Upper lobe of right lung (tissue), 1 donor: ENCODE data around the gene RALGPS1. TPM values are rescaled to one million over a fixed set of nuclear protein-coding genes. Genes with fewer than 3 reads are reported as not detected.

Source experiments
- ATAC-seq: fragments of 200-7000 bp; cut with Tn5 transposase; one replicate; pipeline ENCODE4 v1.9.1; 2020; ENCODE audit warnings: mild to moderate bottlenecking, moderate library complexity
- DNase-seq: peaks from one replicate; pipeline ENCODE4 v3.0.0-alpha.2; 2020
- H3K27ac ChIP-seq: fragments of 200-600 bp; one replicate; pipeline ENCODE4 v1.8.0; 2022
- H3K27me3 ChIP-seq: fragments of 200-600 bp; one replicate; pipeline ENCODE4 v1.8.0; 2022; ENCODE audit warnings: mild to moderate bottlenecking
- H3K36me3 ChIP-seq: fragments of 200-600 bp; one replicate; pipeline ENCODE4 v1.8.0; 2022
- H3K4me1 ChIP-seq: fragments of 200-600 bp; one replicate; pipeline ENCODE4 v1.8.0; 2022
- H3K4me3 ChIP-seq: fragments of 200-600 bp; one replicate; pipeline ENCODE4 v1.8.0; 2022; ENCODE audit warnings: mild to moderate bottlenecking
- H3K9me3 ChIP-seq: fragments of 200-600 bp; one replicate; pipeline ENCODE4 v1.8.0; 2022
- CTCF ChIP-seq: fragments of 200-600 bp; IDR thresholded peaks from one replicate; pipeline ENCODE4 v1.8.0; 2022; ENCODE audit warnings: antibody characterized with exemption
- intact Hi-C: fragments of 100-400 bp; cut with DNase I; formaldehyde crosslinking; loops from one replicate; pipeline ENCODE4 v1.11.0; 2022
- total RNA-seq: library from RNA; stranded (reverse); fragmentation: NEBNext Ultra II Directional; extraction: Animal tissue kit (Norgen Biotek cat#: 25700); gene quantifications from one replicate; pipeline ENCODE4 v1.2.1, GENCODE V29; 2021
- donor health status: DM: no; HTN: yes; CAD: no; lungs with severe emphysema.

RALGPS1 gene
- total RNA-seq, 1 donor from 2014 or later: 15.9 TPM

- Histone ChIP-seq H3K36me3 (no peaks in the 10 kb centered on the region), H3K9me3 (no peaks in the 10 kb centered on the region), H3K4me3 (no peak overlapping the region), H3K27me3 (no peaks in the 10 kb centered on the region), H3K4me1 (peaks cover 6% of the 10 kb centered on the region), H3K27ac (no peak overlapping the region)
- no peak for TF ChIP-seq CTCF
- ATAC-seq: no peak
- DNase-seq: no peak
- intact Hi-C loops: no loop called here
Observed at GRCh38 chr9:126919193-126919592, 4.6 kb downstream of the RALGPS1 start.

GRCh38 chr9:126925876-126926275 lies 11.3 kb downstream of the RALGPS1 start:
- no peak for TF ChIP-seq CTCF
- H3K36me3 ChIP-seq: no peaks in the 10 kb centered on the region
- H3K27me3 ChIP-seq: no peaks in the 10 kb centered on the region
- intact Hi-C loops: no loop called here
- no peak for ATAC-seq
- H3K4me3 ChIP-seq: no peak overlapping the region
- no peak for DNase-seq
- H3K9me3 ChIP-seq: no peaks in the 10 kb centered on the region
- no peaks in the 10 kb centered on the region for H3K4me1 ChIP-seq
- H3K27ac ChIP-seq: no peak overlapping the region

- Histone ChIP-seq H3K4me1 (no peaks in the 10 kb centered on the region), H3K27me3 (no peaks in the 10 kb centered on the region), H3K4me3 (no peak overlapping the region), H3K36me3 (no peaks in the 10 kb centered on the region), H3K9me3 (no peaks in the 10 kb centered on the region), H3K27ac (no peak overlapping the region)
- no peak for ATAC-seq
- intact Hi-C loops: no loop called here
- no peak for TF ChIP-seq CTCF
- DNase-seq: no peak
Observed at GRCh38 chr9:126926364-126926763, 11.8 kb downstream of the RALGPS1 start.

GRCh38 chr9:126927419-126927818 lies 12.8 kb downstream of the RALGPS1 start:
- no peaks in the 10 kb centered on the region for H3K36me3 ChIP-seq
- H3K27ac ChIP-seq: no peak overlapping the region
- H3K27me3 ChIP-seq: no peaks in the 10 kb centered on the region
- TF ChIP-seq CTCF: no peak
- intact Hi-C loops: no loop called here
- no peak overlapping the region for H3K4me3 ChIP-seq
- H3K9me3 ChIP-seq: no peaks in the 10 kb centered on the region
- ATAC-seq: no peak
- DNase-seq: no peak
- no peaks in the 10 kb centered on the region for H3K4me1 ChIP-seq

- no peak for DNase-seq
- Histone ChIP-seq H3K4me3 (no peak overlapping the region), H3K4me1 (no peaks in the 10 kb centered on the region), H3K27me3 (no peaks in the 10 kb centered on the region), H3K27ac (no peak overlapping the region), H3K9me3 (no peaks in the 10 kb centered on the region), H3K36me3 (no peaks in the 10 kb centered on the region)
- ATAC-seq: no peak
- TF ChIP-seq CTCF: no peak
- intact Hi-C loops: no loop called here
Observed at GRCh38 chr9:126932871-126933321, 18.3 kb downstream of the RALGPS1 start.

GRCh38 chr9:126933334-126933980 lies 18.9 kb downstream of the RALGPS1 start:
- no peaks in the 10 kb centered on the region for H3K27me3 ChIP-seq
- H3K9me3 ChIP-seq: no peaks in the 10 kb centered on the region
- ATAC-seq (no peak), DNase-seq (no peak)
- no peak overlapping the region for H3K27ac ChIP-seq
- H3K4me3 ChIP-seq: no peak overlapping the region
- H3K4me1 ChIP-seq: no peaks in the 10 kb centered on the region
- no peaks in the 10 kb centered on the region for H3K36me3 ChIP-seq
- intact Hi-C loops: no loop called here
- no peak for TF ChIP-seq CTCF
